Duodenal mucosa (tissue), 2 donors: ENCODE results near the gene SH3BGR.

Experiments used
- H3K27ac ChIP-seq: one replicate; pipeline ENCODE4 v1.7.0; 2013; ENCODE audit warnings: low read depth, low read length
- H3K27me3 ChIP-seq, 2 donors: one replicate each; pipeline ENCODE4 v1.7.0; 2013; ENCODE audit warnings: low read length in 2 of 2, control low read depth in 1 of 2; ENCODE audit not compliant: insufficient read depth in 2 of 2, control insufficient read depth in 1 of 2
- H3K36me3 ChIP-seq, 2 donors: one replicate each; pipeline ENCODE4 v1.7.0; 2013; ENCODE audit warnings: low read length in 2 of 2, control low read depth in 1 of 2; ENCODE audit not compliant: insufficient read depth in 2 of 2, control insufficient read depth in 1 of 2
- H3K4me1 ChIP-seq, 2 donors: one replicate each; pipeline ENCODE4 v1.7.0; 2013; ENCODE audit warnings: low read length in 2 of 2, control low read depth in 1 of 2; ENCODE audit not compliant: insufficient read depth in 2 of 2, control insufficient read depth in 1 of 2
- H3K4me3 ChIP-seq, 2 donors: one replicate each; pipeline ENCODE4 v1.7.0; 2013; ENCODE audit warnings: low read length in 2 of 2, low read depth in 1 of 2
- H3K9ac ChIP-seq, 2 donors: one replicate each; pipeline ENCODE4 v1.7.0; 2013; ENCODE audit warnings: low read length in 2 of 2, low read depth in 1 of 2
- H3K9me3 ChIP-seq, 2 donors: one replicate each; pipeline ENCODE4 v1.7.0; 2013; ENCODE audit warnings: low read length in 2 of 2, control low read depth in 1 of 2; ENCODE audit not compliant: control insufficient read depth in 1 of 2

SH3BGR gene

DNA sequence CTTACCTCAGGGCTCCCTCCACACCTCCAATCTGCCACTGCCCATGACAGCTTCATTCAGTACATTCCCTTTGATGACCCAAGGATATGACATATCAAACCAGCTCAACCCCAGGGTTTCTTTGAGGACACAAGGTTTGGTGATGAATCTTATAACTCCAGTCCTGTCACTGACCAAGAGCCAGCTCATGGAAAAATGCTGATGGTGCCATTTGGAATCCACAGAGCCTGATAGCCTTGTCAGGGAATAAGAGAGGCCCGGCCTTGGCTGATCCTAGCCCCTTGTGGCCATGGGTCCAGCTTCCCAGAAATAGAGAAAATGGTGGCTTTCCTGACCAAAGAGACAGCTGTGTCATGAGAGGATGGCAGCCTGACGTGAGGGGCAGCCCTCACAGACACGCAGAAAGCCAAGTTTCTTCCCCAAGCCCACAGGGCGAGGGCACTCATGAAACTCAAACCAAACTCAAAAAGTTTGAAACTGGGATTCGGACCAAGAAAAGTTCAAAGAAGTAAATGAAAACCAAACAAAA, 75.4 kb downstream of the SH3BGR start:
- no peak overlapping the region for H3K27ac ChIP-seq
- H3K9me3 ChIP-seq, result no peaks in the 10 kb centered on the region
- no peaks in the 10 kb centered on the region for H3K36me3 ChIP-seq
- H3K4me3 ChIP-seq, result no peak overlapping the region
- H3K4me1 ChIP-seq, result peaks cover 22 to 25% of the 10 kb centered on the region in 2 donors
- no peaks in the 10 kb centered on the region for H3K27me3 ChIP-seq
- H3K9ac ChIP-seq, result no peak overlapping the region

DNA sequence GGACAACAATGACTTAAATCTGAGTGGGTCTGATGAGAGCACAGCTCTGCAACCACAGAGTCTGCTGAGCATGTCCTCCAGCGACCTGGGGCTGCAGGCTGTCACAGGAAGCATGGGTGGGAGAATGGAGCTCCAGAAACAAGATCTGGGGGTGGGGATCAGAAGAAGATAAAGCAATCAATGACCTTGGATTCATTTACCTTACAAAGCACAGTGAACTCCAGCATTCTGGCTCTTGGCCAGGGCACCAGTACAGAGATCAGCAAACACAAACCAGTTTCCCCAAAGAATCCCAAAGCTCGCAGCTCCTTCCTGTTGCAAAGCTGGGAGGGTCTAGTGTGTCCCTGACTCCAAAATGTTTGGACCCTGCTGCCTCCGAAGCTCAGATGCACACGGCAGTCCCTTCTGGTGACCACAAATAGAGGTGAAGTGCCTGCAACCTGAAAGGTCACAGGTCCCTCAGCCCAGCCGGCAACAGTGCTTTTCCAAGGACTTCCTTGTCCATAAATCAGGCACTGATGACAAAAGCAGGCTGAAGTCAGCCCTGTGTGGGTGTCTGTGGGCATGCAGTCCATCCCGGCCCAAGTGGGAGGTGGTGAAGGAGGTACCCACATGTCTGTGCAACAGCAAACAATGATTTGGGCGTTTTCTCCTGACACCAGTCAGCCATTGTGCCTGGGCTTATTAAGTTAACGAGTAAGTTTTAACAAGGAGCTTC, 76.1 kb downstream of the SH3BGR start:
- H3K9me3 ChIP-seq, result no peaks in the 10 kb centered on the region
- no peaks in the 10 kb centered on the region for H3K27me3 ChIP-seq
- peak overlapping the region; percentile 30 to 55 for H3K4me3 ChIP-seq
- H3K9ac ChIP-seq, result peak overlapping the region in 1 of 2 donors; percentile 29
- peaks cover 22 to 25% of the 10 kb centered on the region in 2 donors for H3K4me1 ChIP-seq
- H3K36me3 ChIP-seq, result no peaks in the 10 kb centered on the region
- peak overlapping the region; percentile 13 for H3K27ac ChIP-seq

DNA sequence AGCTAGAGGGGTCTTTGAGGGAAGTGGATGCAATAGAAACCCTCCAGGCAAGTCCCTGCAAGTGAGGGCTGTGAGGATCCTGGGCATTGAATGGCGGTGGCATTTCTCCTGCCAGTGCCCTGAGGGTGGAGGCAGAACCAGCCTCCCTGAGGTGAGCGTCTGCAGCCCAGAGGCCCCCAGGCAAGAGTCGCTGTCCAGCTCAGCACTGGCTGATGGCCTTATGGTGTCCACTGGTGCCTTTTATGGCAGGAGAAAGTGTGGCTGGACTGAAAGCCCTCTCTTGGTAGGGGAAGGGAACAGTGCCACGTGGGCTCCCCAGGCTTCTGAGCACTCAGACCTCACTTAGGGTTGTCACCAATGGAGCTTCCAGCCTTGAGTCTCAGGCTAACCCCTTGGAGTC, 77.3 kb downstream of the SH3BGR start:
- Histone ChIP-seq H3K9ac (no peak overlapping the region), H3K27ac (no peak overlapping the region), H3K27me3 (no peaks in the 10 kb centered on the region), H3K36me3 (no peaks in the 10 kb centered on the region), H3K9me3 (no peaks in the 10 kb centered on the region), H3K4me1 (peaks cover 16 to 19% of the 10 kb centered on the region in 2 donors), H3K4me3 (no peak overlapping the region)

DNA sequence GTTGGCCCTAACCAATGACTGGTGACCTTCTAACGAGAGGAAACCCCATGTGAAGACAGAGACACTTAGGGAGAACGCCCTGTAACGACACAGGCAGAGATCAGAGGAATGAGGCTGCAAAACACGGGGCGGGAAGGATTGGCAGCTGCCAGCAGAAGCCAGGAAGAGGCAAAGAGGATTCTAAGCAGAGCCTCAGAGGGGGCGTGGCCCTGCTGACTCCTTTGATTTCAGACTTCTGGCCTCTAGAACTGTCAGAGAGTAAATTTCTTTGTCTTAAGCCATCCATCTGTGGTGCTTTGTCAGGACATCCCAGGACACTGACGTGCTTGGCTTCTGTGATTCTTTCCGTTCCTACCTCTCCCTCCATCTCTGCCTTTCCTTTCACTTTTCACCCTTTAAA, 79.3 kb downstream of the SH3BGR start:
- Histone ChIP-seq H3K27ac (no peak overlapping the region), H3K4me1 (peaks cover 16 to 18% of the 10 kb centered on the region in 2 donors), H3K36me3 (no peaks in the 10 kb centered on the region), H3K9ac (no peak overlapping the region), H3K4me3 (no peak overlapping the region), H3K9me3 (no peaks in the 10 kb centered on the region), H3K27me3 (no peaks in the 10 kb centered on the region)

DNA sequence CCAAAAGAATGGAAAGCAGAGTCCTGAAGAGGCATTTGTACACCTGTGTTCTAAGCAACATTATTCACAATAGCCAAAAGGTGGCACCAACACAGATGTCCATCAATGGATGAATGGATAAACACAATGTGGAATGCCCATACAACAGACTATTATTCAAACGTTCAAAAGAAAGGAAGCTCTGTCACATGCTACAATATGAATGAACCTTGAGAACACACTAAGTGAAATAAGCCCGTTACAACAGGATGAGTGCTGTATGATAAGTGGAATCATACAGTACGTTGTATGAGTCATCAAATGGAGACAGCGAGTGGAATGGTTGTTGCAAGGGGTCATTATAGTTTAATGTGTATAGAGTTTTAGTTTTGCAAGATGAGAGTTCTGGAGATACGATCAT, 80.1 kb downstream of the SH3BGR start:
- H3K4me3 ChIP-seq, result no peak overlapping the region
- no peak overlapping the region for H3K27ac ChIP-seq
- H3K36me3 ChIP-seq, result no peaks in the 10 kb centered on the region
- no peaks in the 10 kb centered on the region for H3K27me3 ChIP-seq
- no peaks in the 10 kb centered on the region for H3K9me3 ChIP-seq
- no peak overlapping the region for H3K9ac ChIP-seq
- peaks cover 16 to 18% of the 10 kb centered on the region in 2 donors for H3K4me1 ChIP-seq

DNA sequence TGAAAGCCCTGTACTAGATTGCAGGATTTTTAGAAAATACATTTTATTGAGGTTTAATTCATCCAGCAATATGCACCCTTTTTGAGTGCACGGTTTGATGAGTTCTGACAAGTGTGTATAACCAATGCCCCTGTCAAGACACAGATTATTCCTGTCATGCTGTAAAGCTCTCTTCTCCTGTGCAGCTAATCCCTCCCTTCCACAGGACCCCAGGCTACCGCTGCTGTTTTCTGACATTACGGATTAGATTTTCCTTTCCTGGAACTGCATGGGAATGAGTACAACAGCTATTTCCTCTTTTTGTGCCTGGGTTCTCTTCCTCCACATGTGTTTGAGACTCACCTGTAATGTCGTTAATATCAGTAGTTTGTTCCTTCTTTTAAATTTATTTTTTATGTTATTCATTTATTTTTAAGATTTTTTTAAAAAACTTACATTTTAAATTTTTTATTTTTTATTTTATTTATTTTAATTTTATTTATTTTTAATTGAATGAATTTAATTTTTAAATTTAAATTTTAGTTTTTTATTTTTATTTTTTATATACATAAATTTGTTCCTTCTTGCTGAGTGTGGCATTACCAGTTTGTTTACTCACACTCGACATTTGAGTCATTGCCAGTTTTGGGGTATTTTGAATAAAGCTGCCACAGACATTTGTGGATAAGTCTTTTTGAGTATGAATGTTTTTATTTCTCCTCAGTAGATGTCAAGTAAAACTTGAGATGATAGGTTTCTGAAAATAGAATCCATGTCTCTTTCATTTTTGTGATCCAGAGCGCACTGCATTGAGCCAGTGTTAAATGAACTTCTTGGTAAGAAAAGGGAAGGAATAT, 82.0 kb downstream of the SH3BGR start:
- Histone ChIP-seq H3K27me3 (no peaks in the 10 kb centered on the region), H3K9me3 (no peaks in the 10 kb centered on the region), H3K9ac (no peak overlapping the region), H3K36me3 (no peaks in the 10 kb centered on the region), H3K4me1 (peaks cover under 1 to 6% of the 10 kb centered on the region in 2 donors), H3K27ac (no peak overlapping the region), H3K4me3 (no peak overlapping the region)

DNA sequence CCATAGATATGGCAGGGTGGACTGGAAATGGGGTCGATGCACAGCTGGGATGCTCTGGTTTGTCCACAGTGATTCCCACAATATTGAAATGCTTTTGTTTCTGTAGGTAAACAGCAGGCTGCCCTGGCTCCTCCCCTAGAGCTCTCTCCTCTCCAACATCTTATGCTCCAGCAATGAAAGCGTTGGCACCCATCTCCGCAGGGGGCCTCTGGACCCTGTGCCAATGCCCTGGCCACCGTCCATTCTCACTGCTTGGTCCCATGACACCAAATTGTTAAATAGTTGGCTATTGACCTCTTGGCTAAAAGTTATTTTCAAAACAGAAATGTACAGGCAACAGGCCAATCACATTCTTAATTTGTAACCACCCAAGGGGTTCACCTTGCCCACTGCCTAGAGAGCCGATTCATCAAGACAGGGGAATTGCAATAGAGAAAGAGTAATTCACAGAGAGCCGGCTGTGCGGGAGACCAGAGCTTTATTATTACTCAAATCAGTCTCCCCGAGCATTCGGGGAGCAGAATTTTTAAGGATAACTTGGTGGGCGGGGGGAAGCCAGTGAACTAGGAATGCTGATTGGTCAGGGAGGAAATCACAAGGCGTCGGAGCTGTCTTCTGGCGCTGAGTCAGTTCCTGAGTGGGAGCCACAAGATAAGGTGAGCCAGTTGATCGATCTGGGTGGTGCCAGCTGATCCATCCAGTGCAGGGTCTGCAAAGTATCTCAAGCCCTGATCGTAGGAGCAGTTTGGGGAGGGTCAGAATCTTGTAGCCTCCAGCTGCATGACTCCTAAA, 84.1 kb downstream of the SH3BGR start:
- H3K4me3 ChIP-seq, result no peak overlapping the region
- no peak overlapping the region for H3K27ac ChIP-seq
- no peaks in the 10 kb centered on the region for H3K27me3 ChIP-seq
- no peaks in the 10 kb centered on the region for H3K9me3 ChIP-seq
- no peak overlapping the region for H3K9ac ChIP-seq
- no peaks in the 10 kb centered on the region for H3K4me1 ChIP-seq
- no peaks in the 10 kb centered on the region for H3K36me3 ChIP-seq

DNA sequence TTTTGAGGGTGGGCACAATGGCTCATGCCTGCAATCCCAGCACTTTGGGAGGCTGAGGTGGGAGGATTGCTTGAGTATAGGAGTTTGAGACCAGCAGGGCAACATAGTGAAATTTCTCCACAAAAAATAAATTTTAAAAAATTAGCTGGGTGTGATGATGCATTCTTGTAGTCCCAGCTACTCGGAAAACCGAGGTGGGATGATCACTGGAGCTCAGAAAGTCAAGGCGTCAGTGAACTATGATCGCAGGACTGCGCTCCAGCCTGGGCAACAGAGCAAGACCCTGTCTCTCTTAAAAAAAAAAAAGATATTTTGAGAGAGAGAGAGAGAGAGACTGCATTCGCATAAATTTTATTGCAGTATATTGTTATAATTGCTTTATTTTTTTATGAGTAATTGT, 85.1 kb downstream of the SH3BGR start:
- H3K4me1 ChIP-seq, result no peaks in the 10 kb centered on the region
- no peak overlapping the region for H3K9ac ChIP-seq
- no peak overlapping the region for H3K27ac ChIP-seq
- H3K4me3 ChIP-seq, result no peak overlapping the region
- no peaks in the 10 kb centered on the region for H3K9me3 ChIP-seq
- no peaks in the 10 kb centered on the region for H3K36me3 ChIP-seq
- no peaks in the 10 kb centered on the region for H3K27me3 ChIP-seq

DNA sequence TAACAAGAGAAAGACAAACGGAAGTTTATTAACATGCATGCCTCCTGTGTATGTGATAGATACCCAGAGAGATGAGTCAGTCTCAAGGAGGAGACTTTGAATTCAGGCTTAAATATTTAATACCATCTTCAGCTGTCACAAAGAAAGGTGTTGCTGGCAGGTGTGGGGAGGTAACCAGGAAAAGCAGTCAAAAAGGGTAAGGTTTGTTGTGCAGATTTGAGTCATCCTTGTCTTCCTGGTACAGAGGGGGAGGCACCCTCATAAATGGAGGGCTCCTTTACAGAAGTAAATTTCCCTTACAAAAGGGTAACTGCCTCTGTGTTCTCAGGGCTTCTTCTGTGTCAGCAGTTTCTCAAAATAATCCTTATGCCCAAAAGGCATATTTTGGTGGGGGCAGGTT, 85.8 kb downstream of the SH3BGR start:
- Histone ChIP-seq H3K27ac (no peak overlapping the region), H3K27me3 (no peaks in the 10 kb centered on the region), H3K9ac (no peak overlapping the region), H3K4me3 (no peak overlapping the region), H3K36me3 (no peaks in the 10 kb centered on the region), H3K9me3 (no peaks in the 10 kb centered on the region), H3K4me1 (no peaks in the 10 kb centered on the region)
